Measurements from ENCODE around the gene C9orf43.
"Not testable (repeated sequence)": the region's sequence is repeated elsewhere in the genome, so short reads cannot be mapped to it uniquely, and the experiment has no call there.

The C9orf43 gene

GRCh38 chr9:113417370-113417769 lies 6.8 kb downstream of the C9orf43 start:
- no peaks in the 10 kb centered on the region for H3K27me3 Mint-ChIP-seq

GRCh38 chr9:113421726-113422125 lies 11.2 kb downstream of the C9orf43 start:
- intact Hi-C loops (cut with micrococcal nuclease): no loop called here
- H3K4me1 Mint-ChIP-seq (ENCODE audit: low read depth): peaks cover 16% of the 10 kb centered on the region
- no peaks in the 10 kb centered on the region for H3K9me3 Mint-ChIP-seq
- H3K4me3 Mint-ChIP-seq: no peak overlapping the region
- no peak overlapping the region for H3K27ac Mint-ChIP-seq
- H3K27me3 Mint-ChIP-seq: no peaks in the 10 kb centered on the region
- no peaks in the 10 kb centered on the region for H3K36me3 Mint-ChIP-seq (ENCODE audit: low read depth)

More at GRCh38 chr9:113417370-113417769, 6.8 kb downstream of the C9orf43 start:
- intact Hi-C loops (cut with micrococcal nuclease): no loop called here
- Mint-ChIP-seq H3K4me3 (no peak overlapping the region), H3K9me3 (no peaks in the 10 kb centered on the region), H3K36me3 (ENCODE audit: low read depth) (no peaks in the 10 kb centered on the region), H3K4me1 (ENCODE audit: low read depth) (no peaks in the 10 kb centered on the region), H3K27ac (no peak overlapping the region)

GRCh38 chr9:113425072-113425471 lies 14.5 kb downstream of the C9orf43 start:
- H3K36me3 Mint-ChIP-seq (ENCODE audit: low read depth): no peaks in the 10 kb centered on the region
- H3K27me3 Mint-ChIP-seq: no peaks in the 10 kb centered on the region
- H3K4me1 Mint-ChIP-seq (ENCODE audit: low read depth): peaks cover 22% of the 10 kb centered on the region
- no peak overlapping the region for H3K4me3 Mint-ChIP-seq
- H3K27ac Mint-ChIP-seq: no peak overlapping the region
- intact Hi-C loops (cut with micrococcal nuclease): no loop called here
- H3K9me3 Mint-ChIP-seq: no peaks in the 10 kb centered on the region

- H3K27me3 Mint-ChIP-seq: no peaks in the 10 kb centered on the region
- no peak overlapping the region for H3K27ac Mint-ChIP-seq
- H3K36me3 Mint-ChIP-seq (ENCODE audit: low read depth): no peaks in the 10 kb centered on the region
- no peaks in the 10 kb centered on the region for H3K9me3 Mint-ChIP-seq
- H3K4me3 Mint-ChIP-seq: no peak overlapping the region
- intact Hi-C loops (cut with micrococcal nuclease): no loop called here
- H3K4me1 Mint-ChIP-seq (ENCODE audit: low read depth): peaks cover 22% of the 10 kb centered on the region
Observed at GRCh38 chr9:113426701-113427100, 16.2 kb downstream of the C9orf43 start.

GRCh38 chr9:113427629-113428028 lies 17.1 kb downstream of the C9orf43 start:
- Mint-ChIP-seq H3K4me3 (no peak overlapping the region), H3K36me3 (ENCODE audit: low read depth) (no peaks in the 10 kb centered on the region), H3K9me3 (no peaks in the 10 kb centered on the region), H3K4me1 (ENCODE audit: low read depth) (peaks cover 22% of the 10 kb centered on the region), H3K27ac (no peak overlapping the region), H3K27me3 (no peaks in the 10 kb centered on the region)
- intact Hi-C loops (cut with micrococcal nuclease): no loop called here

- peaks cover 22% of the 10 kb centered on the region for H3K4me1 Mint-ChIP-seq (ENCODE audit: low read depth)
- intact Hi-C loops (cut with micrococcal nuclease): no loop called here
- H3K27ac Mint-ChIP-seq: no peak overlapping the region
- no peak overlapping the region for H3K4me3 Mint-ChIP-seq
- H3K27me3 Mint-ChIP-seq: no peaks in the 10 kb centered on the region
- no peaks in the 10 kb centered on the region for H3K36me3 Mint-ChIP-seq (ENCODE audit: low read depth)
- no peaks in the 10 kb centered on the region for H3K9me3 Mint-ChIP-seq
Observed at GRCh38 chr9:113428062-113428615, 17.6 kb downstream of the C9orf43 start.

GRCh38 chr9:113431191-113431590 lies 20.6 kb downstream of the C9orf43 start:
- no peak overlapping the region for H3K4me3 Mint-ChIP-seq
- intact Hi-C loops (cut with micrococcal nuclease): no loop called here
- H3K4me1 Mint-ChIP-seq (ENCODE audit: low read depth): peaks cover 11% of the 10 kb centered on the region
- no peaks in the 10 kb centered on the region for H3K27me3 Mint-ChIP-seq
- no peaks in the 10 kb centered on the region for H3K9me3 Mint-ChIP-seq
- H3K27ac Mint-ChIP-seq: no peak overlapping the region
- H3K36me3 Mint-ChIP-seq (ENCODE audit: low read depth): no peaks in the 10 kb centered on the region

- no peaks in the 10 kb centered on the region for H3K27me3 Mint-ChIP-seq
- H3K36me3 Mint-ChIP-seq (ENCODE audit: low read depth): no peaks in the 10 kb centered on the region
- no peak overlapping the region for H3K27ac Mint-ChIP-seq
- intact Hi-C loops (cut with micrococcal nuclease): no loop called here
- no peaks in the 10 kb centered on the region for H3K9me3 Mint-ChIP-seq
- H3K4me1 Mint-ChIP-seq (ENCODE audit: low read depth): peaks cover 5% of the 10 kb centered on the region
- H3K4me3 Mint-ChIP-seq: no peak overlapping the region
Observed at GRCh38 chr9:113436728-113437515, 26.4 kb downstream of the C9orf43 start.

GRCh38 chr9:113437716-113438115 lies 27.2 kb downstream of the C9orf43 start:
- H3K27ac Mint-ChIP-seq; H3K4me1 Mint-ChIP-seq (ENCODE audit: low read depth); H3K27me3 Mint-ChIP-seq; intact Hi-C loops (cut with micrococcal nuclease); H3K9me3 Mint-ChIP-seq; H3K36me3 Mint-ChIP-seq (ENCODE audit: low read depth); H3K4me3 Mint-ChIP-seq: not testable (repeated sequence)

GRCh38 chr9:113444736-113445135 lies 34.2 kb downstream of the C9orf43 start:
- Mint-ChIP-seq H3K36me3 (ENCODE audit: low read depth) (no peaks in the 10 kb centered on the region), H3K4me3 (no peak overlapping the region), H3K4me1 (ENCODE audit: low read depth) (no peaks in the 10 kb centered on the region), H3K27me3 (no peaks in the 10 kb centered on the region), H3K27ac (no peak overlapping the region), H3K9me3 (no peaks in the 10 kb centered on the region)
- intact Hi-C loops (cut with micrococcal nuclease): no loop called here

GRCh38 chr9:113446323-113446740 lies 35.8 kb downstream of the C9orf43 start:
- H3K27me3 Mint-ChIP-seq: no peaks in the 10 kb centered on the region
- H3K9me3 Mint-ChIP-seq: no peaks in the 10 kb centered on the region
- intact Hi-C loops (cut with micrococcal nuclease): loop anchor here (2.0 kb wide), 2 partner anchors 144 to 208 kb away; no protein-coding TSS in a partner anchor
- H3K36me3 Mint-ChIP-seq (ENCODE audit: low read depth): no peaks in the 10 kb centered on the region
- no peak overlapping the region for H3K4me3 Mint-ChIP-seq
- no peaks in the 10 kb centered on the region for H3K4me1 Mint-ChIP-seq (ENCODE audit: low read depth)
- H3K27ac Mint-ChIP-seq: no peak overlapping the region

- no peaks in the 10 kb centered on the region for H3K27me3 Mint-ChIP-seq
- H3K9me3 Mint-ChIP-seq: no peaks in the 10 kb centered on the region
- H3K4me3 Mint-ChIP-seq: no peak overlapping the region
- H3K27ac Mint-ChIP-seq: no peak overlapping the region
- no peaks in the 10 kb centered on the region for H3K36me3 Mint-ChIP-seq (ENCODE audit: low read depth)
- intact Hi-C loops (cut with micrococcal nuclease): no loop called here
- no peaks in the 10 kb centered on the region for H3K4me1 Mint-ChIP-seq (ENCODE audit: low read depth)
Observed at GRCh38 chr9:113449376-113449775, 38.8 kb downstream of the C9orf43 start.

GRCh38 chr9:113452113-113452605 lies 41.6 kb downstream of the C9orf43 start:
- intact Hi-C loops (cut with micrococcal nuclease): no loop called here
- Mint-ChIP-seq H3K4me1 (ENCODE audit: low read depth) (peaks cover 25% of the 10 kb centered on the region), H3K27ac (no peak overlapping the region), H3K36me3 (ENCODE audit: low read depth) (no peaks in the 10 kb centered on the region), H3K9me3 (no peaks in the 10 kb centered on the region), H3K27me3 (no peaks in the 10 kb centered on the region), H3K4me3 (no peak overlapping the region)

GRCh38 chr9:113454914-113455761 lies 44.6 kb downstream of the C9orf43 start:
- Mint-ChIP-seq H3K27me3 (no peaks in the 10 kb centered on the region), H3K4me3 (no peak overlapping the region), H3K4me1 (ENCODE audit: low read depth) (peaks cover 29% of the 10 kb centered on the region), H3K9me3 (no peaks in the 10 kb centered on the region), H3K36me3 (ENCODE audit: low read depth) (no peaks in the 10 kb centered on the region), H3K27ac (no peak overlapping the region)
- intact Hi-C loops (cut with micrococcal nuclease): no loop called here

All from dendritic cell treated with granulocyte-macrophage colony-stimulating factor and Interleukin-4, amounts not matched to agents 40 ng/mL and 50 ng/mL, for 4 days (primary cell).